GM12878 (cell line): Measurements from ENCODE around the gene RAB10. TPM values are rescaled to one million over a fixed set of nuclear protein-coding genes. Genes with fewer than 3 reads are reported as not detected.
A peak's percentile ranks its signal among the peaks of the same experiment; 100 is the strongest.

Experiments used
- BRCA1 ChIP-seq: IDR thresholded peaks from 2 replicates; pipeline ENCODE4 v1.6.1; 2011; ENCODE audit warnings: low read depth, low read length, improper control_type of control experiment
- ESRRA ChIP-seq: IDR thresholded peaks from 2 replicates; pipeline ENCODE4 v1.6.1; 2012; ENCODE audit warnings: mild to moderate bottlenecking, low read length, improper control_type of control experiment
- FOXK2 ChIP-seq: fragments of 450-650 bp; IDR thresholded peaks from 2 replicates; pipeline ENCODE4 v1.6.1; 2017; ENCODE audit warnings: mild to moderate bottlenecking, moderate library complexity
- IKZF1 ChIP-seq: fragments of 450-650 bp; conservative IDR thresholded peaks from 2 replicates; pipeline ENCODE4 v1.6.1; 2017; ENCODE audit warnings: antibody characterized with exemption, mild to moderate bottlenecking
- LARP7 ChIP-seq: fragments of 450-650 bp; IDR thresholded peaks from 2 replicates; pipeline ENCODE4 v1.6.1; 2017; ENCODE audit warnings: mild to moderate bottlenecking
- NFYB ChIP-seq: IDR thresholded peaks from 2 replicates; pipeline ENCODE4 v1.6.1; 2011; ENCODE audit warnings: low read depth, mild to moderate bottlenecking, low read length, improper control_type of control experiment, moderate library complexity; ENCODE audit not compliant: insufficient read depth
- NRF1 ChIP-seq: conservative IDR thresholded peaks from 2 replicates; pipeline ENCODE4 v1.6.1; 2011; ENCODE audit warnings: mild to moderate bottlenecking, low read depth, low read length, improper control_type of control experiment
- RBBP5 ChIP-seq: fragments of 200-600 bp; sonication (generic); conservative IDR thresholded peaks from 2 replicates; pipeline ENCODE4 v1.6.1; 2016
- SMAD1 ChIP-seq: fragments of 450-650 bp; IDR thresholded peaks from 2 replicates; pipeline ENCODE4 v1.6.1; 2018; ENCODE audit warnings: mild to moderate bottlenecking, low read depth; ENCODE audit not compliant: partially characterized antibody
- SREBF1 ChIP-seq: IDR thresholded peaks from 2 replicates; pipeline ENCODE4 v1.6.1; 2012; ENCODE audit warnings: mild to moderate bottlenecking, low read length
- polyA plus RNA-seq, 11 experiments: library from polyadenylated mRNA; depleted of rRNA in 4 of 11; unstranded in 6 of 11; stranded (reverse) in 5 of 11; fragments of >200 nt; fragmentation: Nextera tagmentation in 4 of 11; fragmentation: Illumina TruSeq in 1 of 11; extraction: Ambion mirVana in 4 of 11; extraction: Trizol in 1 of 11; gene quantifications; 1 replicate in 1 of 11; 2 replicates in 10 of 11; pipeline versions ENCODE4 v1.2.1 to v1.2.3, GENCODE V29; 2011 to 2016; ENCODE audit warnings: inconsistent platforms in 2 of 11, missing spikeins in 2 of 11, low read depth in 1 of 11
- total RNA-seq, 4 experiments: library from RNA; depleted of rRNA in 3 of 4; stranded (reverse); fragments of >200 nt in 3 of 4; fragmentation: Illumina TruSeq in 1 of 4; extraction: Trizol in 1 of 4; gene quantifications; 2 replicates each; pipeline versions ENCODE4 v1.2.1 to v1.2.3, GENCODE V29; 2013 to 2021
- TF ChIP-seq, protein P1 (sequence below): fragments of 450-650 bp; IDR thresholded peaks from 2 replicates; pipeline ENCODE4 v1.6.1; 2017; ENCODE audit warnings: mild to moderate bottlenecking, moderate library complexity
- TF ChIP-seq, protein P2 (sequence below): fragments of 450-650 bp; formaldehyde crosslinking; IDR thresholded peaks from 2 replicates; pipeline ENCODE4 v1.4.0; 2022; ENCODE audit warnings: mild to moderate bottlenecking, moderate library complexity
- TF ChIP-seq, protein P3 (sequence below): IDR thresholded peaks from 2 replicates; pipeline ENCODE4 v1.6.1; 2012; ENCODE audit warnings: improper control_type of control experiment, low read depth, low read length; ENCODE audit not compliant: insufficient replicate concordance

The RAB10 gene
- total and polyA plus RNA-seq, 10 of the 15 experiments (the other 5 are each of a cell fraction or from before 2014, with no cell fraction given), result 13.3 to 109 (median 82.0) TPM

DNA sequence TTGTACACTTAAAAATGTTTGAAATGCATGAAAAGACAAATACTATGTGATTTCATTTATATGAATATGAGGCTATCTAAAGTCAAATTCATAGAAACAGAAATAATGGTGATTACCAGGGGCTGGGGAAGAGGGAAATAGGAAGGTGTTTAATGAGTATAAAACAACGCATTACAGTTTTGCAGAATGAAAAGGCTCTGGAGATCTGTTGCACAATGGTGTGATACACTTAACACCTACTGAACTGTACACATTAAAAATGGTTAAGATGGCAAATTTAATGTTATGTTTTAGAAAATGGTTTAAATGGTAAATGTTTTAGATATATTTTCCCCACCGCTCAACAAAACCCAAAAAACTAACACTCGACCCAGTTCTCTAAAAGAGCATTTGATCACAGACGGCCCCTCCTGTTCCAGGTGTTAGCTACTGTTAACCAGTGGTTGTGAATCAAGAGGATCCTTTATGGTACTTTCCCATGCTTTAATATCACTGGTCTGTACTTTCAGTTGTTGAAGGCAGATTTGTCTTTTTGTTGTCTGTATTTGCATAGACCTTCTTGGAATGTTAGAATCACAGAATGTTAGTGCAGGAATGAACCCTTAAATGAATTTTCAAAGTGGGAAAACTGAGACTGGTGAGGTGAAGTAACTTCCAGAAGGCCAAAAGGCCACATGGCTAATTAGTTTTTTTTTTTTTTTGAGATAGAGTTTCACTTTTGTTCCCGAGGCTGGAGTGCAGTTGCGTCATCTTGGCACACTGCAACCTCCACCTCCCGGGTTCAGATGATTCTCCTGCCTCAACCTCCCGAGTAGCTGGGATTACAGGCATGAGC is 10.2 kb downstream of the RAB10 start (continued):
- TF ChIP-seq NRF1 (no peak), SMAD1 (no peak), ESRRA (no peak), LARP7 (no peak), SREBF1 (no peak), IKZF1 (peak; percentile 64), RBBP5 (no peak), BRCA1 (no peak), NFYB (no peak), FOXK2 (no peak)
- TF ChIP-seq, protein P1, sequence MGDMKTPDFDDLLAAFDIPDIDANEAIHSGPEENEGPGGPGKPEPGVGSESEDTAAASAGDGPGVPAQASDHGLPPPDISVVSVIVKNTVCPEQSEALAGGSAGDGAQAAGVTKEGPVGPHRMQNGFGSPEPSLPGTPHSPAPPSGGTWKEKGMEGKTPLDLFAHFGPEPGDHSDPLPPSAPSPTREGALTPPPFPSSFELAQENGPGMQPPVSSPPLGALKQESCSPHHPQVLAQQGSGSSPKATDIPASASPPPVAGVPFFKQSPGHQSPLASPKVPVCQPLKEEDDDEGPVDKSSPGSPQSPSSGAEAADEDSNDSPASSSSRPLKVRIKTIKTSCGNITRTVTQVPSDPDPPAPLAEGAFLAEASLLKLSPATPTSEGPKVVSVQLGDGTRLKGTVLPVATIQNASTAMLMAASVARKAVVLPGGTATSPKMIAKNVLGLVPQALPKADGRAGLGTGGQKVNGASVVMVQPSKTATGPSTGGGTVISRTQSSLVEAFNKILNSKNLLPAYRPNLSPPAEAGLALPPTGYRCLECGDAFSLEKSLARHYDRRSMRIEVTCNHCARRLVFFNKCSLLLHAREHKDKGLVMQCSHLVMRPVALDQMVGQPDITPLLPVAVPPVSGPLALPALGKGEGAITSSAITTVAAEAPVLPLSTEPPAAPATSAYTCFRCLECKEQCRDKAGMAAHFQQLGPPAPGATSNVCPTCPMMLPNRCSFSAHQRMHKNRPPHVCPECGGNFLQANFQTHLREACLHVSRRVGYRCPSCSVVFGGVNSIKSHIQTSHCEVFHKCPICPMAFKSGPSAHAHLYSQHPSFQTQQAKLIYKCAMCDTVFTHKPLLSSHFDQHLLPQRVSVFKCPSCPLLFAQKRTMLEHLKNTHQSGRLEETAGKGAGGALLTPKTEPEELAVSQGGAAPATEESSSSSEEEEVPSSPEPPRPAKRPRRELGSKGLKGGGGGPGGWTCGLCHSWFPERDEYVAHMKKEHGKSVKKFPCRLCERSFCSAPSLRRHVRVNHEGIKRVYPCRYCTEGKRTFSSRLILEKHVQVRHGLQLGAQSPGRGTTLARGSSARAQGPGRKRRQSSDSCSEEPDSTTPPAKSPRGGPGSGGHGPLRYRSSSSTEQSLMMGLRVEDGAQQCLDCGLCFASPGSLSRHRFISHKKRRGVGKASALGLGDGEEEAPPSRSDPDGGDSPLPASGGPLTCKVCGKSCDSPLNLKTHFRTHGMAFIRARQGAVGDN, result no peak
- TF ChIP-seq, protein P2, sequence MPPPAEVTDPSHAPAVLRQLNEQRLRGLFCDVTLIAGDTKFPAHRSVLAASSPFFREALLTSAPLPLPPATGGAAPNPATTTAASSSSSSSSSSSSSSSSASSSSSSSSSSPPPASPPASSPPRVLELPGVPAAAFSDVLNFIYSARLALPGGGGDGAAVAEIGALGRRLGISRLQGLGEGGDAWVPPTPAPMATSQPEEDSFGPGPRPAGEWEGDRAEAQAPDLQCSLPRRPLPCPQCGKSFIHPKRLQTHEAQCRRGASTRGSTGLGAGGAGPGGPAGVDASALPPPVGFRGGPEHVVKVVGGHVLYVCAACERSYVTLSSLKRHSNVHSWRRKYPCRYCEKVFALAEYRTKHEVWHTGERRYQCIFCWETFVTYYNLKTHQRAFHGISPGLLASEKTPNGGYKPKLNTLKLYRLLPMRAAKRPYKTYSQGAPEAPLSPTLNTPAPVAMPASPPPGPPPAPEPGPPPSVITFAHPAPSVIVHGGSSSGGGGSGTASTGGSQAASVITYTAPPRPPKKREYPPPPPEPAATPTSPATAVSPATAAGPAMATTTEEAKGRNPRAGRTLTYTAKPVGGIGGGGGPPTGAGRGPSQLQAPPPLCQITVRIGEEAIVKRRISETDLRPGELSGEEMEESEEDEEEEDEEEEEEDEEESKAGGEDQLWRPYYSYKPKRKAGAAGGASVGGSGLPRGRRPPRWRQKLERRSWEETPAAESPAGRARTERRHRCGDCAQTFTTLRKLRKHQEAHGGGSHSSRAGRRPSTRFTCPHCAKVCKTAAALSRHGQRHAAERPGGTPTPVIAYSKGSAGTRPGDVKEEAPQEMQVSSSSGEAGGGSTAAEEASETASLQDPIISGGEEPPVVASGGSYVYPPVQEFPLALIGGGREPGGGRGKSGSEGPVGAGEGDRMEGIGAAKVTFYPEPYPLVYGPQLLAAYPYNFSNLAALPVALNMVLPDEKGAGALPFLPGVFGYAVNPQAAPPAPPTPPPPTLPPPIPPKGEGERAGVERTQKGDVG (CRISPR knock-in tag), result no peak
- TF ChIP-seq, protein P3, sequence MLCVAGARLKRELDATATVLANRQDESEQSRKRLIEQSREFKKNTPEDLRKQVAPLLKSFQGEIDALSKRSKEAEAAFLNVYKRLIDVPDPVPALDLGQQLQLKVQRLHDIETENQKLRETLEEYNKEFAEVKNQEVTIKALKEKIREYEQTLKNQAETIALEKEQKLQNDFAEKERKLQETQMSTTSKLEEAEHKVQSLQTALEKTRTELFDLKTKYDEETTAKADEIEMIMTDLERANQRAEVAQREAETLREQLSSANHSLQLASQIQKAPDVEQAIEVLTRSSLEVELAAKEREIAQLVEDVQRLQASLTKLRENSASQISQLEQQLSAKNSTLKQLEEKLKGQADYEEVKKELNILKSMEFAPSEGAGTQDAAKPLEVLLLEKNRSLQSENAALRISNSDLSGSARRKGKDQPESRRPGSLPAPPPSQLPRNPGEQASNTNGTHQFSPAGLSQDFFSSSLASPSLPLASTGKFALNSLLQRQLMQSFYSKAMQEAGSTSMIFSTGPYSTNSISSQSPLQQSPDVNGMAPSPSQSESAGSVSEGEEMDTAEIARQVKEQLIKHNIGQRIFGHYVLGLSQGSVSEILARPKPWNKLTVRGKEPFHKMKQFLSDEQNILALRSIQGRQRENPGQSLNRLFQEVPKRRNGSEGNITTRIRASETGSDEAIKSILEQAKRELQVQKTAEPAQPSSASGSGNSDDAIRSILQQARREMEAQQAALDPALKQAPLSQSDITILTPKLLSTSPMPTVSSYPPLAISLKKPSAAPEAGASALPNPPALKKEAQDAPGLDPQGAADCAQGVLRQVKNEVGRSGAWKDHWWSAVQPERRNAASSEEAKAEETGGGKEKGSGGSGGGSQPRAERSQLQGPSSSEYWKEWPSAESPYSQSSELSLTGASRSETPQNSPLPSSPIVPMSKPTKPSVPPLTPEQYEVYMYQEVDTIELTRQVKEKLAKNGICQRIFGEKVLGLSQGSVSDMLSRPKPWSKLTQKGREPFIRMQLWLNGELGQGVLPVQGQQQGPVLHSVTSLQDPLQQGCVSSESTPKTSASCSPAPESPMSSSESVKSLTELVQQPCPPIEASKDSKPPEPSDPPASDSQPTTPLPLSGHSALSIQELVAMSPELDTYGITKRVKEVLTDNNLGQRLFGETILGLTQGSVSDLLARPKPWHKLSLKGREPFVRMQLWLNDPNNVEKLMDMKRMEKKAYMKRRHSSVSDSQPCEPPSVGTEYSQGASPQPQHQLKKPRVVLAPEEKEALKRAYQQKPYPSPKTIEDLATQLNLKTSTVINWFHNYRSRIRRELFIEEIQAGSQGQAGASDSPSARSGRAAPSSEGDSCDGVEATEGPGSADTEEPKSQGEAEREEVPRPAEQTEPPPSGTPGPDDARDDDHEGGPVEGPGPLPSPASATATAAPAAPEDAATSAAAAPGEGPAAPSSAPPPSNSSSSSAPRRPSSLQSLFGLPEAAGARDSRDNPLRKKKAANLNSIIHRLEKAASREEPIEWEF, result no peak
